DMS 273 treated with DMSO at 0.1 percent for 48 hours (cell line): Measurements from ENCODE around the gene MRPS5.
"Not testable (repeated sequence)": the region's sequence is repeated elsewhere in the genome, so short reads cannot be mapped to it uniquely, and the experiment has no call there.

Source experiments
- DNase-seq: peaks from one replicate; lab custom pipeline; 2025; lab: John Stamatoyannopoulos, UW

The MRPS5 gene

DNA sequence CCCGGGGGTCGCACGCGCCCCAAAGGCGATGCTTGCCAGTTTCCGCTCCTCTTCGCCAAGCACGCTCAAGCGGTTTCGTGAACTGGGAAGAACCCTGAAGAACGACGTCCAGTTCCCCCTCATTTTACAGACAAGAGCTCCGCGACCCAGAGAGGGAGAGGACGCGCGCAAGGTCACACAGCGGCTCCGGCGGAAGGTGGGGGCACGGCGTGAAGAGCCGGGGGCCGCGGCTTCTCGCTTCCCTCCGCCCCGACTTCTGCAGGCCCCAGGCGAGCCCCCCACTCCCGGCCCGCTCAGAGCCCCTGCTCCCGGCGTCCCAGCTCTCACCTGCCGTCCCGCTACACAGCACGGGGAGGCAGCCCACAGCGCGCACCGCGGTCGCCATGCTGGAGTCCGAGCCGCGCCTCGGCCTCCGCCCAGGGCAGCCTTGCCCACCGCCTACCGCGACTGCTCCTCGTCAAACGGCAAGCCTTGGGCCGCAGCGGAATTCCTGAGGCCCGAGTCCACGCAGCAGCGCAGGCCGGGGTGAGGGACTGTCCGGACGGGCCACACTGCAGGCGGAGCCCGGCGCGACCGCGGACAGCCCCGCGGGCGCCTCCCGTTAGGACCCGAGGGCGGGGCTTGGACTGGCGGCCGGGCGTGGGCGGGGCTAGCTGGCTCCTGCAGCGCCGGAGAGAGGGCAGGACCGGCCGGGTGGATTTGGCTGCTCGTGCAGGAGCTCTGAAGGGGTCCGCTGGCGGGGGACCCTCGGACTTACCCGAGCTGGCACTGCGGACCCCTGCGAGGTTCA lies at the start of gene MRPS5:
MRPS5 (minus strand) TSS at position 402 of the 790 bp plus-strand sequence; CDS start at position 385, 17 bp downstream.
- no peak for DNase-seq

DNA sequence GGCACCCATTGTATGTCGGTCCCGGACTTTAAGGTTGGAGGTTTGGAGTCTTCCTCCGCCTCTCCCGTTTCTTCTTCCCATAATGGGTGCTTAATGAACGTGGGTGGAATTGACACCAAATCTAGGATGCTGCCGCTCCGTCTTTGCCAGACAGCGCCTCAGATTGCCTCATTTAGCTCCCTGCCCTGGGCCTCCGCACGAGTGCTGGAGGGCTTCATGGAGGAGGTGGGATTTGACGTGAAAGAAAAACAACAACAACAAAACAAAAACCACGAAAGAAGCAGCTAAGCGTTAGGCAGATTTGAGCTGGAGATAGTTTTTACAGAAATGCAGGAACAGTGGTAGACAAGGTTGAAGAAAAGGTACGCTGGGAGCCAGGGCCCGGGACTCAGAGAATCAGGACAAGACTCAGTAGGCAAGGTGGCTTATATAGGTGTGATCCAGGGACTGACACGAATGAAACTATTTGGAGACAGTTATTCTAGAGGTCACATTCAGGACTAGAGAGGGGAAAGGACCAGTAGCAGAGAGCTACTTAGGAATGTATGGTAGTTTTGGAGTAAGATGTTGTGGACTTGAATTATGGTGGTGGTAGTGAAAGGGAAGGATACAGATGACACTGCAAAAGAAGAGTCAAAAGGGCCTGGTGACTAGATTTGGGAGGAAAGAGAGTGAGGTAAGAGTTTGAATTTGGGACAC lies 44.6 kb upstream of the MRPS5 start:
- no peak for DNase-seq

DNA sequence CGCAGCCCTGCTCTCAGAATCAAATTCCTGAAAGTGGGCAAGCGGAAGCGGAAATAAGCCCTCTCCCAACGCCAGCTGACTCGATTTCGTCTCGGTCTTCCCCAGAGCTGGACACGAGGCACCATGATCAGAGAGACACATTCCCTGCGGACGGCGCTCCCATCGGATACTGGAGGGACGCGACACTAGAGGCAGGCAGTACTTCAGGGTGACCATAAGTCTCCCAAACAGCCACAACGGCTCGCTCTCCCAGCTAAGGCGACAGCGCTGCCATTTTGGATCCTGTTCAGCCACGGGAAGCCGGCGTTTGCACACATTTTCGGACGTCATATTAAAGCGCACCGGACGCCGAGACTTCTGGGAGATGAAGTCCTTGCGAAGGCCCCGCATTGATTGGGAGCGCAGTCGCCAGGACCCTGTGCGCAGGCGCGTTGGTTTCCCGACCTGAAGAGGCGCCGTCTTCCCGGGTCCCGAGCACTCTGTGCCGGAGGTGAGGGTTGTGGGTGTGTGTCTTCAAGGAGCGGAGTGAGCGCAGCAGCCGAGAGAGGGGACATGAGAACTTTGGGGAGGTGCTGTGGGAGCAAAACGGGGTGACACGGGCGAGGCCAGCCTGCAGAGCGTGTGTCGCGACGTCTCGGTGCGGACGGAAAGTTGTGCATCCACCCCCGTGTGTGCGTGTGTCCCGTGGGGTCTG lies 43.9 kb upstream of the MRPS5 start, which contains the start of gene ZNF2:
ZNF2 (plus strand) TSS at position 439 of the 694 bp plus-strand sequence. CDS start 10,418 bp downstream, outside the sequence.
- DNase-seq, result peak; percentile 91

DNA sequence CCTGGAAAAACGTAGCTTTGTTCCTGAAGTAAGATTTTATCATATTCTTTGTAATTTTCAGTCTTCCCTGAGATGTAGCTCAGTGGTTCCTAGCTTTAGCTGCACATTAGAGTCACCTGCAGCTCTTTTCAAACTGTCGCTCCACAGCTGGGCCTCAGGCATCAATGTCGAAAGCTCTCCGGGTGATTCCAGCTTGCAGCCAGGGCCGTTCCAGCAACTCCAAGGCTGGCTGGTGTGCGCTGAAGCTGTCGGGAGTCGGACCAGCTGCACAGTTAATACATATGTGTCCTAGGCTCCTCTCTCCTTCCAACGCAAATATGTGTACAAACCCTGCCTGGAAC lies 43.4 kb upstream of the MRPS5 start:
- no peak for DNase-seq

GRCh38 chr2:95159690-95160449 lies 38.3 kb upstream of the MRPS5 start, which contains the start of gene ZNF514:
Gene ZNF514, minus strand, starts transcription at chr2:95159848. Its CDS starts 6,595 bp downstream, at chr2:95153253.
- no peak for DNase-seq

DNA sequence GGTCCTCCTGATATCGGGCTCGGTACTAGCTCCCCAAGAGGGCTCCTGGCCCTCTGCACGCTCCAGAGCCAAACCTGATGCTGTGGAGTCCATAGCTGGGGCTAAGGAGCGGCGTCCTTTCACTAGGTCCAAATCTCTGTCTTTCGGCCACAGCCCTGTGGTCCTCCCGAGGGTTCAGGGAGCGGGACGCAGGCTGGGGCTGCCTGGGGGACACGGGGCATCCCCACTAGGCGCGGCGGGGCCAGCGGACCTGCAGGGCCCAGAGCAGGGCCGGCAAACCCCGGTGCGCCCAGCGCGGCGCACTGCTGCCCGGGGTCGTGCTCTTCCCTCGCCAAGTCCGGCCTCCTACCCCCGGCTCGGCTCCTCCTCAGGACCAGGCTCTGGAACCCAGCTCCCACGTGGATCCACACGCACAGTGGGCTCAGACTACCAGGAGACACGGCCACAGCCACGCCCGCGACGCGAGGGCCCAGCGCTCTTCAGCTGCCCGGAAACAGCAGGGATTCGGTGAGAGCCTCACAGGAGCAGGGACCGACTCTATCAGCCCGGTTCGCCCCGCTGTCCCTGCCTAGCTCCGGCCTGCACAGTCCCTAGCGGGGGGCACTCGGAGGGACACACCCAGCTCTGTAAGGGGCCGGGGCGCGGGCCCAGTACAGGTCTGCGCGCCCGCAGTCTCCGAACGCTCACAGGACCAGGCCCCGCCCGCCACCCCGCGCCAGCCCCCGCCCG lies 37.4 kb upstream of the MRPS5 start:
- DNase-seq, result no peak

DNA sequence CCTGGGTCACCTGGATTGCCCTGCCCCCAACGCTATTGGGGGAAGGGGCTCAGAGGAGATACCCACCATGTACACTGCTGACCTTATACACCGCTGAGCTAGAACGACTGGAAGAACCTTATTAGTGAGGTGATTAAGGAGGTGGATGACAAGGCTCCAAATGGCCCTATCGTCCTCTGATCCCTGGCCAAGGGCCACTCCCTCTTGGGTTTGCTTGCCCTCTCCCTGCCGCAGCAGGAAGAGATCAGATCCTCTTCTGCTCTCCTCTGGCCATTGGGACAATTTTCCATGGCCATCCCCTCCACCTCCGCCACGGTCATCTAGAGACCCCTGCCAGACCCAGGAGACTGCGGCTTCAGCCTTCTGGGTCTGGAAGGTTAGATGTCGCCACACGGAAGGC lies 36.8 kb upstream of the MRPS5 start:
- no peak for DNase-seq

GRCh38 chr2:95149397-95149984 lies 27.9 kb upstream of the MRPS5 start:
- no peak for DNase-seq

DNA sequence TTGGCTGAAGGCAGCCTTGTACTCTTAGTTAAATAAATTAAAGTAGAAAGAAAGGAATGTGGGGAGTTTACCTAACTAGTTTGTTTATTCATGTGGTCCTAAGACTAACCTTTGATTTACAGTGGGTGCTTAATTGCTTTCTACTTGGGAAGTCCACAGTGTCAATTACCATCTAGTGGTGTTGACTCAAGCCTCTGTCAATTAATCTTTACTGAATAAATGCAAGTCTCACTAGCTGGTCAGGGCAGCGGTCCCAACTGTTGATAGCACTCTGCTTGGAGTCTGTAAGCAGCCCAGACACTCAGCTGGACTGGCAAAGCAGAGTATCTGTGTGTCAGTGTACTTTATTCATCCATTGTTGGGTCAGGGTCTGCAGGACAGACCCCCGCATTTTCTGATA lies 22.2 kb upstream of the MRPS5 start:
- no peak for DNase-seq

- DNase-seq, result no peak
These were observed 17.1 kb upstream of the MRPS5 start for GRCh38 chr2:95138702-95139101.

DNA sequence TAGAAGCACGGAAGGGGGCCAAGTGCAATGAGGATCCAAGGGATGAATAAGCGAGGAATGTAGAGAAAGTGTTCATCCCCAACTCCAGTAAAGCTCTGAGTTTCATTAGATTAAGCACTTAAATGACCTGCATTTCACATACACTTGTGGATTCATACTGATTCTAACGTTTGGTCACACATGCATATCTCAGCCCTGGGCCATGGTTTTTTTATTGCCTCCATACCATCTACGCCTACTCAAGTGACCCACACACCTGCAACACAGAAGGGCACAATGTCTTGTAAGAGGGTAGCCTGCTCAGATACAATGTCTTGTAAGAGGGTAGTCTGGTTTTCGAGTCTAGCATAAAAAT lies 566 bp upstream of the MRPS5 start:
- no peak for DNase-seq

- no peak for DNase-seq
These were observed 558 bp downstream of the MRPS5 start for GRCh38 chr2:95121093-95121406.

GRCh38 chr2:95115418-95115817 lies 6.2 kb downstream of the MRPS5 start:
- DNase-seq, result no peak

DNA sequence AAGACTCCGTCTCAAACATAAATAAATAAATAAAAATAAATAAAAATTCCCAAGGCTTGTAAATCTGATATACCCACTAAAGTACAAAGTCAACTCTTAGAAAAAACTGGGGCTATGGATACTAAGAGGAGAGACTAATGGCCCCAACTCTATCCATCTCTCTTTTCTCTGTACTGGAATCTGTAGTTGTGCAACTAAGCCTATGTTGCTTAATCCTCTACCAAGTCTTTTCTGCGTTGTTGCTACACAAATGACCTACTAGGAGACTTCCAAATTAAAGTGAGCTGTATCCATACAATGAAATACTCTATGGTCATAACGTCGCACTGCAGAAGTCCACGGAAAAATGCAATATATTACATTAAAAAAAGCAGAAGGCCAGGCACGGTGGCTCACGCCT lies 8.1 kb downstream of the MRPS5 start:
- no peak for DNase-seq

- DNase-seq, result no peak
These were observed 11.2 kb downstream of the MRPS5 start for GRCh38 chr2:95110395-95110794.

GRCh38 chr2:95109260-95109659 lies 12.3 kb downstream of the MRPS5 start:
- DNase-seq, result no peak

GRCh38 chr2:95106081-95106480 lies 15.5 kb downstream of the MRPS5 start:
- no peak for DNase-seq

DNA sequence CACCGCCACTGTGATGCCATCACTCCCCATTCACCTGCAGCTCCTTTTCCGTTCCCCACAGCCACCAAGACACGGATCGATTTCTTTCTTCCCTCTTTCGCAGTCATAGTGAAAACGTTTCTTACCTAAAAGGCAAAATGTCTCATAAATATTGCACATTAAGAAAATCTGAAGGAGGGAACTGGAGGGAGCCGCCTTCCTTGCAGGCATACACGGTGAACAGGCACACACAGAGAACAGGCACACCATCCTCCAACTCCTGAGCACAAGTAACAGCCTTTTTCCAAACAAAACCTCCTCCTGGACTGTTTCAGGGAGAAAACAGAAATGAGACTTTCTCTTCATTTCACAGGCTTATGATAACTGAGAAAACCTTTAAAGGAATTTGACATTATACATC lies 17.0 kb downstream of the MRPS5 start:
- DNase-seq, result no peak

GRCh38 chr2:95099910-95100309 lies 21.7 kb downstream of the MRPS5 start:
- DNase-seq, result no peak

DNA sequence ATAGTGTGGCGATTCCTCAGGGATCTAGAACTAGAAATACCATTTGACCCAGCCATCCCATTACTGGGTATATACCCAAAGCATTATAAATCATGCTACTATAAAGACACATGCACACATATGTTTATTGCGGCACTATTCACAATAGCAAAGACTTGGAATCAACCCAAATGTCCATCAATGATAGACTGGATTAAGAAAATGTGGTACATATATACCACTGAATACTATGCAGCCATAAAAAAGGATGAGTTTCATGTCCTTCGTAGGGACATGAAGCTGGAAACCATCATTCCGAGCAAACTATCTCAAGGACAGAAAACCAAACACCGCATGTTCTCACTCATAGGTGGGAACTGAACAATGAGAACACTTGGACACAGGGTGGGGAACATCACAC lies 23.3 kb downstream of the MRPS5 start:
- not testable (repeated sequence) for DNase-seq

DNA sequence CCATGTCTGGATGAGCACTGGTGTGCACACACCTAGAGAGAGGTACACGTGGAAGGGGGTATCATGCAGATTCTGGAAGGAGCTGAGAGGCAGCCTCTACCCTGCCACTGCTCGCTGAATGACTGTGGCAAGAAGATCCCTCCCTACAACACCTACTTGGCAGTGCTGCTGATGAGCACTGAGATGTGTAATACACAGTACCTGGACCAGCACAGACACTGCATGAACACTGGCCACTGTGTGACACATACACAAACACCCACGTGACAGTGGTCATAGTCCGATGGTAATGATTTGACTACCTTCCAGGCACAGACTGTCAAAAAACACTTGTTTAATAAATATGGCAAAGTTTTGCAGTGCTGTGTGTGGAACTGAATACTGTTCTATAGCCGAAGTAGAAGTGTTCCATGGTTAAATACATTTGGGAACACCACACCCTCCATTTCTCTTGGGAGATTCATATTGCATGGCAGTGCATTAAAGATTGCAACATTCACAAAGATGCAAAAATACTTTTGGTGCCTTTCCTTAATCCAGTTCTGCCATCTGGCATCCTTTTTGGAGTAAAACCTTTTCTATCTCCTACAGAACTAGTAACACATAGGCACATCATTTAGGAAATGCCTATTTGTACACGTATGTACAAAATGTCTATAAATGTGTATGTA lies 29.6 kb downstream of the MRPS5 start:
- no peak for DNase-seq
